NCI-H524 treated with DMSO at 0.1 percent for 48 hours (cell line): ENCODE measurements around the gene SLCO3A1.

Experiments
- DNase-seq: peaks from one replicate; lab custom pipeline; 2025; lab: John Stamatoyannopoulos, UW

SLCO3A1 gene

DNA sequence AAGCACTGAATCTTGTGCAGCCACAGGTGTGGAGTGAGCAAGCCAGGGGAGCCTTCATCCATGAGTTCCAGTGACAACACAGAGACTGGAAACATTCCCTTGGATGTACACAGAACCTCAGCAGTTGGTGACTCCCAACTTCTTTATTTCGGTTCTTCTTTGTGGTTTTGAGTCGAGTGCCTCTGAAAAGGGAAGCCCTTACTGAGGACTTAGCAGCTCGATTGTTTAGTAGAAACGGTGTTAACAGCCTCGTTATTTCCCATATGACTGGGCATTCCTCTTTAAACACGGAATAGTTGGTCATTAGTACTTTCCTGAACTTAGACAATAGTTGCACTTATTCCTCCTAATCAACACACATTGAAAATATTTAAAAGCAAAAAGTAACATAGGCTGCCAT lies 7.7 kb downstream of the SLCO3A1 start:
- no peak for DNase-seq

DNA sequence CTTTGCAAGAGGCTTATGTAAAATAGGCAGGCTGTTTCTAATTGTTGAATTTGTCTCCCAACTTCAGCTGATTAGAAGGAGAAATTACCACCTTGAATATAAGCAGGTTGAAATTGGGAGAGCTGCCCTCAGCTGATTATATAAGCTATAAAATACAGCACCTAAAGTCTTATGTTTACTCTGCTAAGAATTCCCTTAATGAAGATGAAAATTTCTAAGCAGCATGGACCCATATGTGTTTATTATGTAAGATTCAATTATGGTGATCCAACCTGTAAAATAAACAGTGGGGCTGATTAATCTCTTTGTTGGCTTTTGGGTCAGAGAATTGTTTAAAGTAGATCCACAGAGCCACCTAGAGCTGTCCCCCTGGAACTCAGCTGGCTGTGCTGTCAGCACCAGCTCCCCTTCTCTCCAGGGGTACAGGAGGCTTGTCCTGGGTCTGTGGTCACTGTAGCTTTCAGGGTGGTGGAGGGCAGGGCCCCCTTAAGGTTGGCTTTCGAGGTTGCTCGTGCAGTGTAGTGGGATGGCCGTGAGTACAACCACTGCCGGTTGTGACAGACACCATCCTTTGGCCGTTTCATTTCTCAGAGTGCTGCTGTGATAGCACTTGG lies 9.5 kb downstream of the SLCO3A1 start:
- DNase-seq, result no peak

DNA sequence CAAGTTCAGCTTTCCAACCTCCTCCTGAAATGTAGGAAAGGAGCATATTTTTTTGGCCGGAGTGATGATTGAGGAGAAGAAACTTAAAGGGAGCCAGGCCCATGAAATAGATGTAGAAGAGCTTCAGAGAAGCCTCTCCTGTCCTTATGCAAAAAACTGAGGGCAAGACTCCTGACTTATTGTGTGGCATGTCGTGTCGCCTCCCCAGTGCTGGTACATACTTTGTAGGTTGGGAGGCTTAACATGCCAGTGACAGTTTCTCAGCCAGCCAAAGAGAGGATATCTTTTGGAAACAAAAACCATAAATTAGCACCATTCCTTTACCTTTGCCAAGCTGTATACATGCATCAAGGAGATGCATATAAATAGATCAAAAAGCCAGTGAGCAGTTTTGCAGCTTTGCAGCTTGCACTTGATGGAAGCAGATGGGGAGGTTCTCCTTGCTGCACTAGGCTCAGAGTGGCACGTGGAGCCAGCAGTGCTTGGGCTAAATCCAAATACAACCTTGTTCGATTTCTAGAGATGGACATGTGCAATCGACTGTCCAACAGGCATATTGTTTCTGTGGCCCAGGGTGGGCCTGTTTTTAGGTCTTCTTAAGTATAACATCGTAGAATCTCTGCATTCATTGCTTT lies 10.2 kb downstream of the SLCO3A1 start:
- peak; percentile 41 for DNase-seq

DNA sequence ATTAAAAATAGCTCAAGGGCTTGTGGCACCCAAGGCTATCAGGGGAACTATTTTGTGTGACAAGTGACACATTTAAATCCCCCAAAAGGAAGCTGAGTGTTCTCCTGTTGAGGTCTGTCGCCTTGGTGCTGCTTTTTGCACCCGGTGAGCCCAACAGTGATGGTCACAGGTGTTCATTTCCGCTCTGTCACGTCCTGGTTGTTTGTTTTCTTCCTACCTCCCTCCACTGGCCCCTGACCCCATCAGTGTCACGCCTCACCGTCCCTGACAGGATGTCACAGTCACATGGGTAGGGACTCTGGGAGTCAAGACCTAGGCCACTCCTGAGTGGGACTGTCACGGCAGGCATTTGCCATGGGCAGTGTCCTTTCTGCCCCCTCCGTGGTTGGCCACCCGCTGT lies 11.2 kb downstream of the SLCO3A1 start:
- no peak for DNase-seq

DNA sequence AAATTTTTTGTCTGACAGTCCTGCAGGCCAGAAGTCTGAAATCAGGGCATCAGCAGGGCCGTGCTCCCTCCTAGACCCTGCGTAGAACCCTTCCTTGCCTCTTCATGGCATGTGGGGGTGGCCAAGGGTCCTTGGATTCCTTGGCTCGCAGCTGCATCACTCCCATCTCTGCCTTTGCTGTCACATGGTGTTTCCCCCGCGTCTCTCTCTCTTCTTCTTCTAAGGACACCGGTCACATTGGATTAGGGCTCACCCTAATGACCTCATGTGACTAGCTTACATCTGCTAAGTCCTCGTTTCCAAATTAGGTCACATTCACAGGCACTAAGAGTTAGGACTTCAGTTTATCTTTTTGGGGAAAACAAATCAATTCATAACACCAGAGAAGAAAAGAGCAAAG lies 12.0 kb downstream of the SLCO3A1 start:
- no peak for DNase-seq

DNA sequence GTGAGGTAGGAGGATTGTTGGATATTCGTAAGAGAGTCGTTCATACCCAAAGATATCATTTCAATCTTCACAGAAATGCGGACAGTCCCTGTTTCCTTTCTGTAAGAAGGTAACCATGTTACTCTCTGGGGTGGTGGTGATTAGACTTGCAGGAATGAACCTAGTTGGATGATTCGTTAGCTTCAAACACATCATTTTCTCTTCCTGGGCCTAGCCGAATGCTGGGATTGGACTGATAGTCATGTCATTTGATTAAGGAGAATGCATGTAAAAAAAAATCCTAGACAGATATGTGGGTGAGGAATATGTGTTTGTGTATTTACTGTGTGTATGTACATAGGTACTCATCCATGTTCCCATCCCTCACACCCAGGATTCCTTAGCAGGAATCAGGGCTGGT lies 12.4 kb downstream of the SLCO3A1 start:
- DNase-seq, result no peak

DNA sequence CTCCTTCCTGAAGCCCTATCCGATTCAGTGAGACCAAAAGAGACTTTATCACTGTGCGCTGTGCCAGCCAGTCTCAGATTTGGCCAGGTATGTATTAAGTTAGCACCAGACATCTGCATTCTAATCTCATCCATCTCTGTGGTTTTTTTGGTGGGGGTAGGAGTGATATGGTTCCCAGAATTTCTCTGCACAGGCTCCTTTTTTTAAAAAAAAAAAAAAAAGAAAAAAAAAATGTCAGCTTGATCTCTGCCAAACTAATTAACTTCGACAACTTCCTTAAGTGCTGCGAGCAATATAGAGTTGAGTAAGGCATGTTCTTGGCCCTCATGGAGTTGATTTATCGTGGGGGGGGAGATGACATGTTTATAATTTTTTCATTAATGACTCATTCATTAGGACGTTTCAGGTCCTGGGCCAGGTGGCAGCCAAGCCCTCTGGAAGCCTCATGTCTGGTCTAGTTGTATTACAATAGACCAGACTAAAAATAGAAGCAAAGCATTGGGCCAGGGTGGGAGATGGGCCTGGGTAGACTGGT lies 12.9 kb downstream of the SLCO3A1 start:
- peak; percentile 37 for DNase-seq

DNA sequence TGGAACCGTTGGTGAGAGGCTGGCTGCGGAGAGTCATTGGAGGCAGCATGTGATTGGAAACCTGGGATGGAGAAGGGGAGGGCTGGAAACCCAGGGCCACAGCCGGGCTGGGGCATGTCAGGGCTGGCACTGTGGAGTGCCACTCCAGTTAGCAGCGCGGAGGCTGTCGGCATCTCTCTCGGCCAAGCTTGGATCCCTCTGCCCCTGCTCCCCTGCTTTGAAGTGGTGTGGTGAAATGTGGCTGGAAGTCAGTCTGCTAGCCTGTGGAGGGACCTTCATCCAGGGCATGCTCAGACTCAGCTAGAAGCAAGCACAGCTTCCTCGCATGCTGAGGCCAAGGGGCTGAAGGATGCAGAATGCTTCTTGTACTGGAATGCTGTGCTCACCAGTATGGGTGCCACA lies 13.5 kb downstream of the SLCO3A1 start:
- peak; percentile 49 for DNase-seq

DNA sequence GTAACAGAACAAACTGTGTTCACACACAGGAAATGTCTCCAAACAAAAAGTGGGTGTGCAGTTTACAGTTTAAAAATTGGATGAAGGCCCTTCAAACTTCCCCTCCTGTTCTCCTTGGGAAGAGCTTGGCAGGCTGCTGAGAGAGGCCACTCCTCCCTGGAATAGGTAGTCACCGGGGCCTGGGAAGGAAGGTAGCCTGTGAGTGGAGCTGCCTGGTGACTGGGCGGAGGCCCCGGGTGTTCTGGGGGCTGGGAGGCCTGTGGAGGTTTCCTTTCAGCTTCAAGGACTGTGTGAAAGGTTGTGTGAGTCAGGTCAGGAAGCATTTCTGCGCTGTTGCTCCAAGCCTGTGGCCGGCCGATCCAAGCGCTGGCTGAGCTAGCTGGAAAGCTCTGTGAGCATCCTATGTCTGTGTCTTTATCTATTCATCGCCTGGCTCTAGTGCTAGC lies 14.1 kb downstream of the SLCO3A1 start:
- no peak for DNase-seq

DNA sequence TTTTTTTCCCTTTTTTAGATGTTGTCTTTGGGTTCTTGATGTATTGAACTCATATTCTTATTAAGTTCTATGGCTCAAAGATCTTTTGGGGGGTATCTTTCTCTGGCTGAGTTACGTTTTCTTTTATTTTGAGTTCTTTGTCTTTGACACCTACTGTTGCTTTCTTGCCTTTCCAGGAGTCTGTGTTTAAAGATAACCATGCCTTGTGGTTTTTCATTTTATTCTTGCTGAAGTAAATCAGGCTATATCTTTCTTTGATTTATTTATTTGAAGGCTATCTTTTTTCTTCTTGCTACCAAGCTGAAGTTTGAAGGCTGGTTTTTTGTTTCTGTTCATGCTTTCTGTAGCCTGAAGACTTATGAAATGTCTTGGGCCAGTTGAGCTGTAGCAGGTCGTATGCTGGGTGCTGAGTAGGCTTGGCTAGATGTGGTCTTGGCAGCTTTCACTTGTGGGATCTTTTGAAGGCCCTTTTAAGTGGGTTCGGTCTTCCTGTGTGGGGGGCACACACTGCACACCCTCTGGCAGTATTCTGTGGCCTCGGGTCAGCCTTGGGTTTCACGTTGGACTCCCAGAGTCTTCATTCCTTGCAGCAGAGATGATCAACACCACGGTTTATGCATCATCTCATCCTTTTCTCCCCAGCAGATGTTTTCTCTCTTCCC lies 17.5 kb downstream of the SLCO3A1 start:
- DNase-seq, result no peak

DNA sequence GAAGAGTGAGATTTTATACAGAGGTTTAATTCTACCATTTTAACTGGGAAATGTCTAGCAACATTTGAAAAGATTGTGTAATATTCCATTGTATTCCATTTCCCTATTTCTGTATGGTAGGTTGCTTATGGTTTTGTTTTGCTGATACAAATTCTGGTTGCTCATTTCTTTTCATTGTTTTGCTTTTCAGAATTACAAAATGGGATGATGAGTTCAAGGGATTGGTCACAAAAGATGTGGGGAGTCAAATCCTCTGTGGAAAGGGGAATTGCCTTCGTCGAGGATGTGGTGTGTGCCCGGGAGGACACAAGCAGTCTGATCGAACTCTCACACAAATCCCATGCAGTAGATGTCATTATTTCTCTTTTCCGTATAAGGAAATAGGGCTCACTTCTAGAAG lies 18.3 kb downstream of the SLCO3A1 start:
- no peak for DNase-seq

DNA sequence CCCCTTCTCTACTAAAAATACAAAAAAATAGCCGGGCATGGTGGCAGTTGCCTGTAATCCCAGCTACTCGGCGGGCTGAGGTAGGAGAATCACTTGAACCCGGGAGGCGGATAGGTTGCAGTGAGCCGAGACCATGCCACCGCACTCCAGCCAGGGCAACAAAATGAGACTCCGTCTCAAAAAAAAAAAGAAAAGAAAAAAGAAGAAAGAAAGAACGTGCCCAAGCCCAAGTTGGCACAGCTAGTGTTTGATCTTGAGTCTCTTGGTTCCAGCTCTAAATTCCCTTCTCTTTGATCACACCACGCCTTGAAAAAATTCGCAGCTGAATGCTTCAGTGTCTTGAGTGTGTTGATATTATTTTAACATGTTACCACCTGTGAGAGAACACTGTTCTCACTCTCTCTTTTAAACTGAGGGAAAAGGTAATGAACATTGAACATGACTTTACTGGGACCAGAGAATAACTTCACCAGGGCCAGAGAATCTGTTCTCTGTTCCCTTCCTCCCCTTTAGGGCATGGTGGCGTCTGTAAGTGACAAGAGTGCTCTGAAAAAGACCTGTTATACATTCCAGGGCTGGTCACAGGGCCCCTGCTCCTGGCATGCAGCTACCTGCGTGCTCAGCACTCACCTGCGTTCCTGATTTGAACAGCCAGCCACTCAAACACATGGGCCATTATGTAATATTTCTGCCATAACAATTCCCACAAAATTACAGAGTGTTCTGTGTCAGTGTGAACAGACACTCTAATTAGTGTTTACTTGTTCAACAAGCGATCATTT lies 19.0 kb downstream of the SLCO3A1 start:
- DNase-seq, result no peak

DNA sequence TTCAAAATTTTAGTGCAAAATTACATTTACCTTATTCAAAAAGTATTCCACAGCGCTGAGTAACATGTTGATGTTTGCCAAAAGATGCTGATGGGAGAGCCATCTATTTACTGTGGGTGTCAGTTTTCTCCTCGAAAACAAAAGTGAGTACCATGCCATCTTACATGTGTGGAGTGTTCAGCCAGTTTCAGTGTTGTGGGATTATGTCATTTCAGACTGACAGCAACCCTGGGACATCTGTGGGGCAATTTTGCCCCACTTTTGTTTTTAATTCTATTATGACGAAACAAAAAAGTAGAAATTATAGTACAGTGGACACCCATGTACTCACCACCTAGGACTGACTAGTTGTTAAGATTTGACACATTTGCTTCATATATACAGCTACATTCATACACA lies 19.6 kb downstream of the SLCO3A1 start:
- DNase-seq, result no peak

DNA sequence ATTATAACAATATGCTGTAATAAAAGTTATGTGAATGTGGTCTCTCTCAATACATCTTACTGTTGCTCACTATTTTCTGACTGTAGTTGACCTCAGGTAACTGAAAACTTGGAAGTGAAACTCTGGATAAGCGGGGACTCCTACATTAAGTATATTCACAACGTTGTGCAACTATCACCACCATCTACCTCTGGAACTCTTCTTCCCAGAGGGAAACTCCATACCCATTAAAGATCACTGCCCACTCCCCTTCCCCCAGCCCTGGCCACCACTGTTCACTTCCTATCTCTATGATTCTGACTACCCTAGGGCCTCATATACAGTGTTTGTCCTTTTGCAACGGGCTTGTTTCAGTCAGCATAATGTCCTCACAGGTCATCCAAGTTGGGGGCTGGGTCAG lies 20.7 kb downstream of the SLCO3A1 start:
- no peak for DNase-seq

DNA sequence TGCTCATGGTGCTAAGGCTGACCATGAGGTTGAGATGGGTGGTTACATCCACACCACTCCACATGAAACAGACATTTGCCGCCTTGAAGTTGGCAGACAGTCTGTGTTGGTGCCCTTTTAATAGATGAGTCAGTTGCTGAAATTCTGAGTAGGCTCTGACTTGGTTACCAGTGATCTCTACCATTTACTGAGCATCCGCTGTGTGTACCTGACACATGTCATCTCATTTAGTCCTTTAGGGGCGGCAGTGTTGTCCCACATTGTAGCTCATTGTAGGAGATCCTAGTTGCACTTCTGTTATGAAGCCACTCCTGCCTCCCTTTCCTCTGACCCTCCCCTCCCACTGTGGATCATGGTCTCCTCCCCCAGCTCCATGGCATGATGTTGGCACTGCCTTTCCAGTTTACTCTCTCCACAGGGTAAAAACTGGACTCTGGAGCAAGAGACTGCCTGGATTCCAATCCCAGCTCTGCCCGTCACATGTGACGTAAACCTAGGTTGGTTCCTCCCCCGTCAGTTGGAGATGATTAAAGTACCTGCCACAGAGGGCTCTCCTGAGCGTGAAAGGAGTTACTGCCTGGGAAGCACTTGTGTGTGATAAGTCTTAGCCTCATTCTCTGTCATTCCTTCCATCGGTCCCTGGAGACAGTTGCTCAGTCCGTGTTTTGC lies 21.6 kb downstream of the SLCO3A1 start:
- DNase-seq, result no peak

DNA sequence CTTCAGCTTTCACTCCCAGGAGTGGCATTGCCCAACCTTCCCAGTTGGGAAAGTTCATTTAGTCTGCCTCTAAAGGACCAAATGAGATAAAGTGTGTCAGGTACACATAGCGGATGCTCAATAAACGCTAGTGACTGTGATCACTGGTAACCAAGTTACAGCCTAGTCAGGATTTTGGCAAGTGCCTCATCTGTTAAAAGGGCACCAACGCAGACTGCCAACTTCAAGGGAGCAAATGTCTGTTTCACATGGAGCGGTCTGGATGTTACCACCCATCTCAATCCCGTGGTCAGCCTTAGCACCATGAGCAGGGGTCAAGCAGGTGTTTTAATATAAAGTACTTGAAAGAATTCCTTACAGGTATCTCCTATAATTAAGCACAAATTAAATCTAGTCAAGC lies 22.7 kb downstream of the SLCO3A1 start:
- no peak for DNase-seq

DNA sequence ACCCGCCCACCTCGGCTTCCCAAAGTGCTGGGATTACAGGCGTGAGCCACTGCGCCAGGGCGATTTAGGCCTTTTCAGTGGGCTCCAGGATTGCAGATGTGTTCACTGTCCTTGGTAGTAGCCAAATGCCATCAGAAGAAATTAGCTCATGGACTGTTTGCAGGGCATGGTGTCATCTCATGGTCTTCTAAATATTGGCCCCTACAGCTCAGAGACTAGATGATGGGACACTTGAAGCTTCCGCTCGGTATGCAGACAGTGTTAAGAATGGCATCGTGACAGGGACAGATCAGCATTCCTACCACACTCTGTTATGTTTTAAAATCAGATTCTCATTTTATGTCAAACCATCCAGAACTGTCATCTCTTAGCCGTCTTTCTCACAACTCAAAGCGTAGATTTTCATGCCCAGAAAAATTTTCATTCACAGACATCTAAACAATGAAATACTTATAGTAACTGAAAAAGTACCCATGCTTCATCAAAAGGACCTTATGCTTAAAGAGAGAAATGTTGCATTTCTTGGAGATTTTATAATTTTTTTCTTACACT lies 24.9 kb downstream of the SLCO3A1 start:
- DNase-seq, result no peak

DNA sequence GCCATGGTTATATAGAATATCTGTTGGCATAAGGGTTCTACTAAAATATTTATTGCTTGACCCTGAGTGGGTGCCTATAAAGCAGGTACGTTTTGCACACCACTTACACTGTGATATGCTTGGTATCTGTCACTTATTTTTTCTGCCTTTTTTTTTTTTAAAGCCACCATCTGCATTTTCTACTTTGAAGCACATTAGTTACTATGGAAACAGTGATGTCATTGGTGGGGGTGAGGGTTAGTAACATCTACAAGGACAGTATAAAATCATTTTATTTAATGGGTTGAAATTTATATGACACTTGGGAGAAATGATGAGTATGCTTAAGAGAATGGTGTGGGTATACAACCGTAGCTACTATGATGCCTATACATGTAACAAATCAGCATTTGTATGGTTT lies 25.6 kb downstream of the SLCO3A1 start:
- no peak for DNase-seq

DNA sequence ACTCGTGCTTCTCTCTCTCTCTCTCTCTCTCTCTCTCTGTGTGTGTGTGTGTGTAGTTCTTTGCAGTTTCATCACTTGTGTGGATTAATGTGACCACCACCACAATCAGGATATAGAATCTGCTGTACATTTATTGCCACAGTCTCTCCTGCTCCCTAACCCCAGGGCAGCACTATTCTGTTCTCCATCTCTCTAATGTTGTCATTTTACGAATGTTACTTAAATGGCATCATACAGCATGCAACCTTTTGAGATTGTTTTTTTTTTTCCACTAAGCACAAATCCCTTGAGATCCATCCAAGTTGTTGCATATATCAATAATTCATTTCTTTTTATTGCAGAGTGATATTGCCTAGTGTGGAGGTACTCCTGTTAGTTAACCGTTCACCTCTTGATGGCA lies 26.9 kb downstream of the SLCO3A1 start:
- no peak for DNase-seq

DNA sequence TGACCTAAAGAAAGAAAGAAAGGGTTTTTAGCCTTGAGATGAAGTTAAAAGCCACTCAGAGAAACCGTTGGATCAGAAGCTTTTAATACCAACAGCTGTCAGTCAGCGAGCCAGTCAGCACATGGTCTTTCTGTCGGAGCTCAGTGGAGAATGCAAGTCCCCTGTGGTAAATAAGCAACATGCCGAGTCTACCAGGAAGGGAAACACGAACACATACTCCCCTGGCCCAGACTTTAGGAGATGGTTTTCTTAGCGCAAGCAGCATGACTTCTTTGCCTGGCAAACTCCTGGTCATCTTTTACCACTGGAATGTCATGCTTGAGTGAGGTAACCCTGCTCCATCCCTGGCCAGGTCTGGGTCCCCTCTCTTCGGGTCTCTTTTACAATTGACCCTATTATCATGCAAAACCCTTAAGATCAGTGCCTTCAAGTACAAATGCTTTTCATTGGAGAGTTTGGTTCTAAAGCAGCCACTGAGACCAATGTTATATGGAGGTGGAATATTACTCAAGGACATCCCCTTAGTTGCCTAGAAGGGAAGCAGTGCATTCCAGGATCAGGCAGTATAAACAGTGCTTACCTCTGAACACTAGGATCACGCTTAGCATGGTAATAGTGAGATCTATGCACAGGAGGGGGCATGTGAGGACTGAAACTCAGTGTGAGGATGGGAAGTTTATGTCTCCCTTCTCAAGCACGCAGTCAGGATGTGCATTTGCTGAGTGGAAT lies 28.2 kb downstream of the SLCO3A1 start:
- DNase-seq, result peak; percentile 69
